Measurements from ENCODE around the gene CENPN. TPM values are rescaled to one million over a fixed set of nuclear protein-coding genes. Genes with fewer than 3 reads are reported as not detected.
A peak's percentile ranks its signal among the peaks of the same experiment; 100 is the strongest.

Gene CENPN, protein sequence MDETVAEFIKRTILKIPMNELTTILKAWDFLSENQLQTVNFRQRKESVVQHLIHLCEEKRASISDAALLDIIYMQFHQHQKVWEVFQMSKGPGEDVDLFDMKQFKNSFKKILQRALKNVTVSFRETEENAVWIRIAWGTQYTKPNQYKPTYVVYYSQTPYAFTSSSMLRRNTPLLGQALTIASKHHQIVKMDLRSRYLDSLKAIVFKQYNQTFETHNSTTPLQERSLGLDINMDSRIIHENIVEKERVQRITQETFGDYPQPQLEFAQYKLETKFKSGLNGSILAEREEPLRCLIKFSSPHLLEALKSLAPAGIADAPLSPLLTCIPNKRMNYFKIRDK
- 10 to 100 TPM; 51.7 to 54.8 TPM for total RNA-seq

DNA sequence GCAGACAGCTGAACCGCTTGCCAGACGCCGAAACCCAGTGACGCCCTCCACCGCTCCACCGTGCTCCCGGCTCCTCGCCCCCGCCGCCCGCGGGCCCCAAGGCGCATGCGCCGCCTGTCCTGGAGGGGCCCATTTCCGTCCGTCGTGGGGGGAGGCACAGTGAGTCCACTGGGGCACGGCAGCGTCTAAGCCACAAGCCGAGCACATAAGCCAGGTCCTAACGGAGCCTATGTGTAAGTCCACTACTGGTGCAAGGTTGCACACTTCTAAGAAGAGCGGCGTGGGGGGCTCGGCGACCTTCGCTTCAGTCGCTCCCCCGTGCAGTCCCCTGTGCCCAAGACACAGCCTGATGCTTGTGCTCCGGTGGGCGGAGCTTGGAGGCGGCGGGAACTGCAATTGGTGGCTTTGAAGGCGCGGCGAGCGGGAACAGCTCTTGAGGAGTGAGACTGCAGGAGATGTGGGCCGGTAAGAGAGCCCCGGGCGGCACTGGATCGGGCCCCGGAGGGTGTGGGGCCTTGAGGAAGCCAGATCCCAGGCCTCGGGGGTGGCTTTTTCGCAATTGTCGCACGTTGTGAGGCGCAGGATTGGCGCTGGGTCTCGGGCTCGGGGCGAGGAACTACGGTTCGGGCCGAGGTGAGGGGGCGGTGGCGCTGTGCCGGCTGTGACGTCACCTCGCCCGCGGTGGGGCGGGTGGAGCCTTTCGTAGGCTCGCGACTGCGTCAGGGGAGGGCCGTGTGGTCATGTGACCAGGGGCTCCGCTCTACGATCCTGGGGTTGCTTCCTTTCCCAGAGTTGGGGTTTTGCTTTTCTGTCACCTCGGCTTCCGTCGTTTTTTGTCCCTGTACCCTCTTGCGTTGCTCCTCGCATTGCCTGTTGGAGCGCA is at the start of gene CENPN, which contains the start of gene CMC2:
TSS of gene CENPN (plus strand) at position 402 of the 883 bp plus-strand sequence. CDS start 4,726 bp downstream, outside the sequence.
TSS of gene CMC2 (minus strand) at position 73 of the 883 bp plus-strand sequence. CDS start 9,491 bp downstream, outside the sequence.
- intact Hi-C loops (cut with micrococcal nuclease), result loop anchor here (5.0 kb wide), 1 partner anchor 70 kb away; the partner anchor contains the start of gene C16orf46
- Mint-ChIP-seq H3K27me3 (no peaks in the 10 kb centered on the region), H3K4me3 (peak within 1 kb of the TSS; percentile 86), H3K27ac (peak within 1 kb of the TSS; percentile 100), H3K9me3 (no peaks in the 10 kb centered on the region), H3K4me1 (ENCODE audit: low read depth) (peaks cover 41% of the 10 kb centered on the region), H3K36me3 (ENCODE audit: low read depth) (peaks cover 42% of the 10 kb centered on the region)
- ATAC-seq (peak; percentile 86), DNase-seq (peak; percentile 99)
- ChIA-PET POLR2A (interaction anchor here (0.9 to 3.2 kb wide), 10 partner anchors 10 to 308 kb away, joined by 3 to 20 read pairs (median 3); partner anchors contain the start of genes ATMIN, C16orf46 and GAN), CTCF (interaction anchor here (0.9 to 1.4 kb wide), 2 partner anchors 29 to 70 kb away, joined by 4 read pairs; partner anchors contain the start of genes ATMIN and C16orf46)
- TF ChIP-seq, protein P1, sequence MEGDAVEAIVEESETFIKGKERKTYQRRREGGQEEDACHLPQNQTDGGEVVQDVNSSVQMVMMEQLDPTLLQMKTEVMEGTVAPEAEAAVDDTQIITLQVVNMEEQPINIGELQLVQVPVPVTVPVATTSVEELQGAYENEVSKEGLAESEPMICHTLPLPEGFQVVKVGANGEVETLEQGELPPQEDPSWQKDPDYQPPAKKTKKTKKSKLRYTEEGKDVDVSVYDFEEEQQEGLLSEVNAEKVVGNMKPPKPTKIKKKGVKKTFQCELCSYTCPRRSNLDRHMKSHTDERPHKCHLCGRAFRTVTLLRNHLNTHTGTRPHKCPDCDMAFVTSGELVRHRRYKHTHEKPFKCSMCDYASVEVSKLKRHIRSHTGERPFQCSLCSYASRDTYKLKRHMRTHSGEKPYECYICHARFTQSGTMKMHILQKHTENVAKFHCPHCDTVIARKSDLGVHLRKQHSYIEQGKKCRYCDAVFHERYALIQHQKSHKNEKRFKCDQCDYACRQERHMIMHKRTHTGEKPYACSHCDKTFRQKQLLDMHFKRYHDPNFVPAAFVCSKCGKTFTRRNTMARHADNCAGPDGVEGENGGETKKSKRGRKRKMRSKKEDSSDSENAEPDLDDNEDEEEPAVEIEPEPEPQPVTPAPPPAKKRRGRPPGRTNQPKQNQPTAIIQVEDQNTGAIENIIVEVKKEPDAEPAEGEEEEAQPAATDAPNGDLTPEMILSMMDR (IDR thresholded peaks at IDR 0.05), result no peak

DNA sequence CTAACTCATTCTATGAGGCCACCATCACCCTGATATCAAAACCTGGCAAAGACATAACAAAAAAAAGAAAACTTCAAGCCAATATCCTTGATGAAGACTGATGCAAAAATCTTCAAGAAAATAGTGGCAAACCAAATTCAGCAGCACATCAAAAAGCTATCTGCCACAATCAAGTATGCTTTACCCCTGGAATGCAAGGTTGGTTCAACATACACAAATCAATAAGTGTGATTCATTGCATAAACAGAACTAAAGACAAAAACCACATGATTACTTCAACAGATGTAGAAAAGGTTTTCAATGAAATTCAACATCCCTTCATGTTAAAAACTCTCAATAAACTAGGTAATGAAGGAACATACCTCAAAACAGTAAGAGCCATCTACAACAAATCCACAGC is 48.7 kb upstream of the CENPN start:
- POLR2A ChIA-PET, result no interaction called here
- no peak overlapping the region for H3K4me3 Mint-ChIP-seq
- no peaks in the 10 kb centered on the region for H3K27me3 Mint-ChIP-seq
- no peak overlapping the region for H3K27ac Mint-ChIP-seq
- TF ChIP-seq, protein P1 (IDR thresholded peaks at IDR 0.05), result no peak
- intact Hi-C loops (cut with micrococcal nuclease), result no loop called here
- peaks cover 30% of the 10 kb centered on the region for H3K36me3 Mint-ChIP-seq (ENCODE audit: low read depth)
- DNase-seq, result no peak
- no peaks in the 10 kb centered on the region for H3K4me1 Mint-ChIP-seq (ENCODE audit: low read depth)
- H3K9me3 Mint-ChIP-seq, result peaks cover 53% of the 10 kb centered on the region
- no peak for ATAC-seq
- CTCF ChIA-PET, result interaction anchor here (1.0 kb wide), 2 partner anchors 10 to 17 kb away, joined by 3 read pairs; no protein-coding TSS in a partner anchor

DNA sequence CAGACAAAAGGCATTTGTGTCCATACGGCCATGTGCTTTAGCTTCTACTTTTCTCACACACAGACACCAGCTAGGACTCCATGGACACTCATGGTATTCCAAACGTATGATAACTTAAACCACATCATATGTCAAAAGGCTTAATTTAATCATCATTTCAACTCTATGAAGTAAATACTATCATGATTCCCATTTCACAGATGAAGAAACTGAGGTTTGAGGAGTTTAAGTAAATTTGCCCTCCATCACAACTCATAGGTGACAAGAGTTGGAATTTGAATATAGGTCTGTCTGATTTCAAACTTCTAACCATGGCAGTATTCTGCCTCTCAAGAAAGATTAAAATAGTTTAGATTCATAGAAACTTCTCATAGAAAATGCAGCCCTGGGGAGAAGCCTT is 44.1 kb upstream of the CENPN start:
- Mint-ChIP-seq H3K4me3 (no peak overlapping the region), H3K27ac (no peak overlapping the region), H3K9me3 (peaks cover 32% of the 10 kb centered on the region), H3K36me3 (ENCODE audit: low read depth) (peaks cover 18% of the 10 kb centered on the region), H3K27me3 (no peaks in the 10 kb centered on the region), H3K4me1 (ENCODE audit: low read depth) (peaks cover 2% of the 10 kb centered on the region)
- TF ChIP-seq, protein P1 (IDR thresholded peaks at IDR 0.05), result no peak
- no peak for DNase-seq
- ChIA-PET POLR2A (no interaction called here), CTCF (no interaction called here)
- no peak for ATAC-seq
- intact Hi-C loops (cut with micrococcal nuclease), result no loop called here

DNA sequence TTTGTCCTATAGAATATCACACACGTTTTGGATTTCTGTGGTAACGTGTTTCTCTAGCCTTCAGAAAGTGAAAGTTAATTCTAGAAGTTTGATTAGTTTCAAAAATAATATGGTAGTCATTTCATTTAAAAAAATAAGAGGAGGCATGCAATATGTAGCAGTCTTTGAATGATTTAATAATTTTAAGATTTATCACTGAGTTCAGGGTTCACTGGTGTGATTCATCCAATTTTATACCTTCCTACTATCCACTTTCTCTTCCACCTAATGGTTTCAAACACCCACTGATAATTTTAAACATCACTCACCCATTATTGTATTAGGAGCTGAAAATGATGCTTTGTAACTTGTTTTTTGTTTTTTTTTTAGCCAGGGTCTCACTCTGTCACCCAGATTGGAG is 42.7 kb upstream of the CENPN start:
- peaks cover 2% of the 10 kb centered on the region for H3K4me1 Mint-ChIP-seq (ENCODE audit: low read depth)
- ATAC-seq (no peak), DNase-seq (no peak)
- no peak overlapping the region for H3K4me3 Mint-ChIP-seq
- CTCF ChIA-PET, result no interaction called here
- H3K36me3 Mint-ChIP-seq (ENCODE audit: low read depth), result peaks cover 7% of the 10 kb centered on the region
- POLR2A ChIA-PET, result no interaction called here
- H3K27ac Mint-ChIP-seq, result no peak overlapping the region
- TF ChIP-seq, protein P1 (IDR thresholded peaks at IDR 0.05), result no peak
- H3K27me3 Mint-ChIP-seq, result no peaks in the 10 kb centered on the region
- H3K9me3 Mint-ChIP-seq, result peaks cover 19% of the 10 kb centered on the region
- intact Hi-C loops (cut with micrococcal nuclease), result no loop called here

All from activated CD8-positive, alpha-beta T cell treated with anti-CD3 and anti-CD28 coated beads for 36 hours (primary cell).